GM19397 (cell line): Measurements from ENCODE around the gene TENM4.

Experiments used
- ATAC-seq: cut with Tn5 transposase; IDR thresholded peaks from one replicate; pipeline ENCODE4 v1.9.1; 2021; ENCODE audit warnings: mild to moderate bottlenecking, moderate library complexity; ENCODE audit not compliant: unreplicated experiment

TENM4 gene

GRCh38 chr11:79044201-79044600 lies 396.6 kb downstream of the TENM4 start:
- no peak for ATAC-seq

GRCh38 chr11:79043726-79044125 lies 397.1 kb downstream of the TENM4 start:
- ATAC-seq = no peak

GRCh38 chr11:79042824-79043223 lies 398.0 kb downstream of the TENM4 start:
- no peak for ATAC-seq

GRCh38 chr11:79040348-79040747 lies 400.5 kb downstream of the TENM4 start:
- no peak for ATAC-seq

GRCh38 chr11:79039122-79039521 lies 401.7 kb downstream of the TENM4 start:
- no peak for ATAC-seq

- no peak for ATAC-seq
Measured at GRCh38 chr11:79035881-79036280, 404.9 kb downstream of the TENM4 start.

- ATAC-seq = no peak
Measured at GRCh38 chr11:79033833-79034232, 407.0 kb downstream of the TENM4 start.

- ATAC-seq = no peak
Measured at GRCh38 chr11:79030448-79030847, 410.4 kb downstream of the TENM4 start.

GRCh38 chr11:79028225-79028624 lies 412.6 kb downstream of the TENM4 start:
- ATAC-seq = no peak

GRCh38 chr11:79026803-79027445 lies 413.9 kb downstream of the TENM4 start:
- ATAC-seq = peak; percentile 55

- no peak for ATAC-seq
Measured at GRCh38 chr11:79025622-79026021, 415.2 kb downstream of the TENM4 start.

GRCh38 chr11:79025097-79025496 lies 415.7 kb downstream of the TENM4 start:
- no peak for ATAC-seq

- no peak for ATAC-seq
Measured at GRCh38 chr11:79022265-79022664, 418.6 kb downstream of the TENM4 start.

GRCh38 chr11:79021601-79022000 lies 419.2 kb downstream of the TENM4 start:
- no peak for ATAC-seq

- no peak for ATAC-seq
Measured at GRCh38 chr11:79019975-79020374, 420.9 kb downstream of the TENM4 start.

GRCh38 chr11:79019277-79019676 lies 421.6 kb downstream of the TENM4 start:
- no peak for ATAC-seq

GRCh38 chr11:79018371-79018849 lies 422.4 kb downstream of the TENM4 start:
- no peak for ATAC-seq

- no peak for ATAC-seq
Measured at GRCh38 chr11:79017811-79018210, 423.0 kb downstream of the TENM4 start.

- no peak for ATAC-seq
Measured at GRCh38 chr11:79013509-79013908, 427.3 kb downstream of the TENM4 start.

GRCh38 chr11:79011357-79011756 lies 429.5 kb downstream of the TENM4 start:
- no peak for ATAC-seq

GRCh38 chr11:79007771-79008402 lies 432.9 kb downstream of the TENM4 start:
- no peak for ATAC-seq

- no peak for ATAC-seq
Measured at GRCh38 chr11:79006854-79007253, 434.0 kb downstream of the TENM4 start.

- ATAC-seq = no peak
Measured at GRCh38 chr11:78996007-78996406, 444.8 kb downstream of the TENM4 start.
